Neuronal stem cell (in vitro differentiated cells): ENCODE results near the gene ADD1.

Experiments
- DNase-seq: peaks from one replicate; pipeline ENCODE4 v3.0.0-alpha.2; 2013; ENCODE audit warnings: low spot score
- H2AFZ ChIP-seq: one replicate; pipeline ENCODE4 v1.6.1; 2013; ENCODE audit warnings: mild to moderate bottlenecking, low read length, inconsistent platforms
- H2AK5ac ChIP-seq: 2 replicates; pipeline ENCODE4 v1.6.1; 2013; ENCODE audit warnings: low read depth, mild to moderate bottlenecking, inconsistent platforms, low read length, moderate library complexity, mixed read lengths
- H2BK120ac ChIP-seq: 2 replicates; pipeline ENCODE4 v1.6.1; 2013; ENCODE audit warnings: low read depth, mild to moderate bottlenecking, inconsistent platforms, low read length, moderate library complexity, mixed read lengths
- H2BK12ac ChIP-seq: one replicate; pipeline ENCODE4 v1.6.1; 2013; ENCODE audit warnings: low read length, inconsistent platforms
- H2BK15ac ChIP-seq: 2 replicates; pipeline ENCODE4 v1.6.1; 2013; ENCODE audit warnings: mild to moderate bottlenecking, low read length, inconsistent platforms, mixed read lengths
- H2BK5ac ChIP-seq: one replicate; pipeline ENCODE4 v1.6.1; 2013; ENCODE audit warnings: inconsistent platforms, mild to moderate bottlenecking, low read length, moderate library complexity
- H3K14ac ChIP-seq: one replicate; pipeline ENCODE4 v1.6.1; 2013; ENCODE audit warnings: low read length, inconsistent platforms
- H3K18ac ChIP-seq: 2 replicates; pipeline ENCODE4 v1.6.1; 2013; ENCODE audit warnings: low read length, inconsistent platforms
- H3K23ac ChIP-seq: 2 replicates; pipeline ENCODE4 v1.6.1; 2013; ENCODE audit warnings: low read depth, mild to moderate bottlenecking, mixed read lengths, low read length, inconsistent platforms; ENCODE audit not compliant: poor library complexity
- H3K27ac ChIP-seq: replicated peaks from 3 replicates; pipeline ENCODE4 v1.5.1; 2013; ENCODE audit warnings: low read length, inconsistent platforms
- H3K27me3 ChIP-seq, 3 experiments: 2 replicates each; pipeline ENCODE4 v1.6.1; 2013; ENCODE audit warnings: low read length in 3 of 3, mild to moderate bottlenecking in 2 of 3, inconsistent platforms in 1 of 3, low read depth in 1 of 3, mixed read lengths in 1 of 3, moderate library complexity in 1 of 3; ENCODE audit not compliant: control insufficient read depth in 3 of 3, insufficient read depth in 3 of 3
- H3K36me3 ChIP-seq, 2 donors: replicated peaks in 1 of 2; 2 replicates each; pipeline ENCODE4 v1.6.1; 2013; ENCODE audit warnings: low read length in 2 of 2; ENCODE audit not compliant: control insufficient read depth in 2 of 2, insufficient read depth in 2 of 2
- H3K4ac ChIP-seq: 2 replicates; pipeline ENCODE4 v1.6.1; 2013; ENCODE audit warnings: inconsistent platforms, mild to moderate bottlenecking, low read length, moderate library complexity
- H3K4me1 ChIP-seq, 2 donors: 1 replicate in 1 of 2; 2 replicates in 1 of 2; pipeline ENCODE4 v1.6.1; 2013; ENCODE audit warnings: low read length in 2 of 2, low read depth in 1 of 2; ENCODE audit not compliant: control insufficient read depth in 2 of 2, insufficient read depth in 1 of 2
- H3K4me2 ChIP-seq: one replicate; pipeline ENCODE4 v1.6.1; 2013; ENCODE audit warnings: mild to moderate bottlenecking, low read length, inconsistent platforms; ENCODE audit not compliant: insufficient read depth, poor library complexity, severe bottlenecking
- H3K4me3 ChIP-seq, 2 donors: 2 replicates each; pipeline ENCODE4 v1.5.1; 2013; ENCODE audit warnings: low read length in 2 of 2, mild to moderate bottlenecking in 2 of 2, inconsistent platforms in 1 of 2, moderate library complexity in 1 of 2
- H3K79me1 ChIP-seq: one replicate; pipeline ENCODE4 v1.6.1; 2013; ENCODE audit warnings: low read depth, mild to moderate bottlenecking, inconsistent platforms, low read length, moderate library complexity
- H3K9ac ChIP-seq: one replicate; pipeline ENCODE4 v1.6.1; 2013; ENCODE audit warnings: mild to moderate bottlenecking, low read depth, low read length, inconsistent platforms; ENCODE audit not compliant: poor library complexity
- H3K9me3 ChIP-seq, 2 donors: replicated peaks in 1 of 2; 2 replicates each; pipeline versions ENCODE3 to v1.6.1; 2013; ENCODE audit warnings: low read length in 2 of 2, mild to moderate bottlenecking in 2 of 2, inconsistent platforms in 1 of 2, low read depth in 1 of 2, mixed read lengths in 1 of 2, moderate library complexity in 1 of 2; ENCODE audit not compliant: control insufficient read depth in 2 of 2, insufficient read depth in 1 of 2
- H4K8ac ChIP-seq: one replicate; pipeline ENCODE4 v1.6.1; 2013; ENCODE audit warnings: low read depth, mild to moderate bottlenecking, inconsistent platforms, low read length, moderate library complexity
- H4K91ac ChIP-seq: one replicate; pipeline ENCODE4 v1.6.1; 2013; ENCODE audit warnings: low read length, low read depth, mild to moderate bottlenecking, inconsistent platforms; ENCODE audit not compliant: poor library complexity
- WGBS, 2 donors: extraction: QIAGEN DNeasy Blood & Tissue Kit; methylation state at CpG; one replicate each; pipeline ENCODE4 v1.1.7; 2013; ENCODE audit warnings: missing lambda C conversion rate in 2 of 2, mixed read lengths in 1 of 2; ENCODE audit not compliant: insufficient read length in 2 of 2, insufficient replicate concordance in 1 of 2; ENCODE audit errors: extremely low coverage in 2 of 2; 5-methylcytosine and 5-hydroxymethylcytosine counted together

Gene ADD1

GRCh38 chr4:2910409-2910808 lies 66.8 kb downstream of the ADD1 start:
- WGBS, 2 donors: no CpG with 5 or more reads among the region's 7 CpGs
- no peak for DNase-seq

GRCh38 chr4:2911868-2912267 lies 68.2 kb downstream of the ADD1 start:
- Histone ChIP-seq H3K18ac (no peak overlapping the region), H3K4me1 (no peaks in the 10 kb centered on the region), H2BK12ac (no peak overlapping the region), H3K4ac (no peak overlapping the region), H2BK15ac (no peak overlapping the region), H3K9me3 (peaks cover 0 to 4% of the 10 kb centered on the region in 2 donors), H4K8ac (no peak overlapping the region), H3K79me1 (no peaks in the 10 kb centered on the region), H2BK5ac (no peak overlapping the region), H3K27ac (no peak overlapping the region), H2AFZ (no peak overlapping the region), H4K91ac (no peak overlapping the region), H3K4me3 (no peak overlapping the region), H3K36me3 (peaks cover 54 to 94% of the 10 kb centered on the region in 2 donors), H3K14ac (no peak overlapping the region), H3K23ac (peak overlapping the region; percentile 70), H3K4me2 (no peak overlapping the region), H3K27me3 (no peaks in the 10 kb centered on the region), H2AK5ac (no peak overlapping the region), H2BK120ac (no peak overlapping the region), H3K9ac (no peak overlapping the region)
- no CpG with 5 or more reads among the region's 3 CpGs for WGBS, 2 donors
- DNase-seq: no peak

More at GRCh38 chr4:2910409-2910808, 66.8 kb downstream of the ADD1 start:
- Histone ChIP-seq H3K27me3 (no peaks in the 10 kb centered on the region), H3K4ac (no peak overlapping the region), H3K4me1 (no peaks in the 10 kb centered on the region), H2AK5ac (no peak overlapping the region), H3K18ac (no peak overlapping the region), H3K14ac (no peak overlapping the region), H4K91ac (no peak overlapping the region), H3K27ac (no peak overlapping the region), H3K23ac (no peak overlapping the region), H4K8ac (no peak overlapping the region), H3K36me3 (peaks cover 52 to 96% of the 10 kb centered on the region in 2 donors), H2AFZ (no peak overlapping the region), H2BK120ac (no peak overlapping the region), H2BK5ac (no peak overlapping the region), H3K9me3 (peaks cover 0 to 2% of the 10 kb centered on the region in 2 donors), H3K9ac (no peak overlapping the region), H3K79me1 (no peaks in the 10 kb centered on the region), H2BK12ac (no peak overlapping the region), H3K4me2 (no peak overlapping the region), H2BK15ac (no peak overlapping the region), H3K4me3 (no peak overlapping the region)

GRCh38 chr4:2913168-2913567 lies 69.5 kb downstream of the ADD1 start:
- Histone ChIP-seq H3K4me3 (no peak overlapping the region), H3K4me1 (no peaks in the 10 kb centered on the region), H2AFZ (no peak overlapping the region), H2BK5ac (peak overlapping the region; percentile 6), H3K14ac (no peak overlapping the region), H4K8ac (no peak overlapping the region), H3K4me2 (no peak overlapping the region), H3K36me3 (peaks cover 46 to 87% of the 10 kb centered on the region in 2 donors), H2BK12ac (no peak overlapping the region), H3K4ac (no peak overlapping the region), H3K27me3 (no peaks in the 10 kb centered on the region), H2AK5ac (no peak overlapping the region), H3K27ac (no peak overlapping the region), H3K79me1 (no peaks in the 10 kb centered on the region), H2BK120ac (no peak overlapping the region), H3K23ac (peak overlapping the region; percentile 35), H3K9me3 (peaks cover 3 to 4% of the 10 kb centered on the region in 2 donors), H4K91ac (no peak overlapping the region), H2BK15ac (no peak overlapping the region), H3K9ac (no peak overlapping the region), H3K18ac (no peak overlapping the region)
- WGBS, 2 donors: no CpG with 5 or more reads among the region's 6 CpGs
- DNase-seq: no peak

- no peak overlapping the region for H3K18ac ChIP-seq
- no peak for DNase-seq
- peaks cover 35 to 79% of the 10 kb centered on the region in 2 donors for H3K36me3 ChIP-seq
- no peak overlapping the region for H2BK15ac ChIP-seq
- no peak overlapping the region for H2AK5ac ChIP-seq
- no peak overlapping the region for H3K14ac ChIP-seq
- H3K27me3 ChIP-seq: no peaks in the 10 kb centered on the region
- no peak overlapping the region for H3K27ac ChIP-seq
- peak overlapping the region; percentile 17 for H4K8ac ChIP-seq
- H2BK120ac ChIP-seq: no peak overlapping the region
- no peaks in the 10 kb centered on the region for H3K4me1 ChIP-seq
- H3K9ac ChIP-seq: no peak overlapping the region
- no peak overlapping the region for H3K4me2 ChIP-seq
- peaks cover 2 to 5% of the 10 kb centered on the region in 2 donors for H3K9me3 ChIP-seq
- no peak overlapping the region for H2BK12ac ChIP-seq
- no peak overlapping the region for H2BK5ac ChIP-seq
- H2AFZ ChIP-seq: no peak overlapping the region
- no peaks in the 10 kb centered on the region for H3K79me1 ChIP-seq
- H3K4me3 ChIP-seq: no peak overlapping the region
- no peak overlapping the region for H3K4ac ChIP-seq
- H4K91ac ChIP-seq: no peak overlapping the region
- H3K23ac ChIP-seq: peak overlapping the region; percentile 55
- WGBS, 2 donors: no CpG with 5 or more reads among the region's 16 CpGs
Observed at GRCh38 chr4:2914256-2915126, 70.8 kb downstream of the ADD1 start.
